OCI-LY3 (cell line): ENCODE results near the gene SARS2.

Source experiments
- H2AFZ ChIP-seq: fragments of 200-600, 300-600 bp; shearing (Covaris generic); 2 replicates; pipeline ENCODE4 v1.6.0; 2014; ENCODE audit warnings: antibody characterized with exemption, low read depth, low read length
- H3K27ac ChIP-seq: fragments of 200-600, 300-600 bp; sonication (generic); 2 replicates; pipeline ENCODE4 v1.5.1; 2014; ENCODE audit warnings: mild to moderate bottlenecking, low read length, moderate library complexity, mixed read lengths
- H3K27me3 ChIP-seq: fragments of 200-600, 300-600 bp; sonication (generic); 2 replicates; pipeline ENCODE4 v1.6.1; 2014; ENCODE audit warnings: low read depth, low read length, mixed read lengths
- H3K36me3 ChIP-seq: fragments of 200-600, 300-600 bp; sonication (generic); replicated peaks from 2 replicates; pipeline ENCODE3; 2014; ENCODE audit warnings: low read depth, low read length, mixed read lengths
- H3K4me1 ChIP-seq: fragments of 300-600, 200-600 bp; sonication (generic); 2 replicates; pipeline ENCODE4 v1.6.1; 2014; ENCODE audit warnings: low read length, mixed read lengths
- H3K4me2 ChIP-seq: fragments of 200-600, 300-600 bp; sonication (generic); 2 replicates; pipeline ENCODE4 v1.6.1; 2014; ENCODE audit warnings: low read length, mixed read lengths
- H3K4me3 ChIP-seq: fragments of 300-600, 200-600 bp; sonication (generic); 2 replicates; pipeline ENCODE4 v1.5.1; 2014; ENCODE audit warnings: antibody characterized with exemption, mild to moderate bottlenecking, low read length, moderate library complexity
- H3K79me2 ChIP-seq: fragments of 300-600, 200-600 bp; shearing (Covaris generic); 2 replicates; pipeline ENCODE4 v1.6.1; 2014; ENCODE audit warnings: mild to moderate bottlenecking, low read length, mixed read lengths
- H3K9ac ChIP-seq: fragments of 300-600, 200-600 bp; shearing (Covaris generic); 2 replicates; pipeline ENCODE4 v1.6.0; 2014; ENCODE audit warnings: mild to moderate bottlenecking, low read length, moderate library complexity
- H3K9me3 ChIP-seq: fragments of 200-600, 300-600 bp; shearing (Covaris generic); 2 replicates; pipeline ENCODE4 v1.6.1; 2014; ENCODE audit warnings: low read length, mixed read lengths; ENCODE audit not compliant: insufficient read depth
- H4K20me1 ChIP-seq: fragments of 200-600, 300-600 bp; sonication (generic); 2 replicates; pipeline ENCODE4 v1.6.1; 2016; ENCODE audit warnings: low read length, mixed read lengths; ENCODE audit not compliant: insufficient read depth
- EZH2phosphoT487 ChIP-seq: fragments of 200-600 bp; shearing (Covaris generic); IDR thresholded peaks from 2 replicates; pipeline ENCODE4 v1.6.1; 2018; ENCODE audit warnings: antibody characterized with exemption, mixed run types, low read depth
- TF ChIP-seq, protein P1 (sequence below): fragments of 200-600, 300-600 bp; sonication (generic); IDR thresholded peaks from 2 replicates; pipeline ENCODE4 v1.5.1; 2014; ENCODE audit warnings: antibody characterized with exemption, low read length, low read depth

SARS2 gene

DNA sequence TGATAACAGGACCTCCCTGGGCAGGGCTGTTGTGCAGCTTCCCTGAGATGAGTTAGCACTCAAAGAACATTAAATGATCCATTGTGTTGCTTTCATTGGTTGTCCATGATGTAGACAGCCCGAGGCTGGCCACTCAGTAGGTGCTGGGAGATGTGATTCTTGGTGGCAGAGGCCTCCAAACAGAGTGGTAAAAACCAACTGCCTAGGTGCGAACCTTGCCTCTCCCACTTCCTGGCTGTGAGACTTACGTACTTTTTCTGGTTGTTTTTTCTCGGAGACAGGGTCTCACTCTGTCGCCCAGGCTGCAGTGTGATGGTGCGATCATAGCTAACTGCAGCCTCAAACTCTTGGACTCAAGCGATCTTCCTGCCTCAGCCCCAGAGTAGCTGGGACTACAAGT, 6.2 kb downstream of the SARS2 start:
- H3K4me3 ChIP-seq, result no peak overlapping the region
- H4K20me1 ChIP-seq, result no peaks in the 10 kb centered on the region
- peaks cover 35% of the 10 kb centered on the region for H3K36me3 ChIP-seq
- TF ChIP-seq, protein P1, sequence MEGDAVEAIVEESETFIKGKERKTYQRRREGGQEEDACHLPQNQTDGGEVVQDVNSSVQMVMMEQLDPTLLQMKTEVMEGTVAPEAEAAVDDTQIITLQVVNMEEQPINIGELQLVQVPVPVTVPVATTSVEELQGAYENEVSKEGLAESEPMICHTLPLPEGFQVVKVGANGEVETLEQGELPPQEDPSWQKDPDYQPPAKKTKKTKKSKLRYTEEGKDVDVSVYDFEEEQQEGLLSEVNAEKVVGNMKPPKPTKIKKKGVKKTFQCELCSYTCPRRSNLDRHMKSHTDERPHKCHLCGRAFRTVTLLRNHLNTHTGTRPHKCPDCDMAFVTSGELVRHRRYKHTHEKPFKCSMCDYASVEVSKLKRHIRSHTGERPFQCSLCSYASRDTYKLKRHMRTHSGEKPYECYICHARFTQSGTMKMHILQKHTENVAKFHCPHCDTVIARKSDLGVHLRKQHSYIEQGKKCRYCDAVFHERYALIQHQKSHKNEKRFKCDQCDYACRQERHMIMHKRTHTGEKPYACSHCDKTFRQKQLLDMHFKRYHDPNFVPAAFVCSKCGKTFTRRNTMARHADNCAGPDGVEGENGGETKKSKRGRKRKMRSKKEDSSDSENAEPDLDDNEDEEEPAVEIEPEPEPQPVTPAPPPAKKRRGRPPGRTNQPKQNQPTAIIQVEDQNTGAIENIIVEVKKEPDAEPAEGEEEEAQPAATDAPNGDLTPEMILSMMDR, result no peak
- TF ChIP-seq EZH2phosphoT487, result no peak
- no peak overlapping the region for H3K9ac ChIP-seq
- peaks cover 18% of the 10 kb centered on the region for H3K79me2 ChIP-seq
- peaks cover 4% of the 10 kb centered on the region for H3K4me1 ChIP-seq
- no peaks in the 10 kb centered on the region for H3K27me3 ChIP-seq
- no peak overlapping the region for H2AFZ ChIP-seq
- H3K4me2 ChIP-seq, result no peak overlapping the region
- no peaks in the 10 kb centered on the region for H3K9me3 ChIP-seq
- H3K27ac ChIP-seq, result no peak overlapping the region

DNA sequence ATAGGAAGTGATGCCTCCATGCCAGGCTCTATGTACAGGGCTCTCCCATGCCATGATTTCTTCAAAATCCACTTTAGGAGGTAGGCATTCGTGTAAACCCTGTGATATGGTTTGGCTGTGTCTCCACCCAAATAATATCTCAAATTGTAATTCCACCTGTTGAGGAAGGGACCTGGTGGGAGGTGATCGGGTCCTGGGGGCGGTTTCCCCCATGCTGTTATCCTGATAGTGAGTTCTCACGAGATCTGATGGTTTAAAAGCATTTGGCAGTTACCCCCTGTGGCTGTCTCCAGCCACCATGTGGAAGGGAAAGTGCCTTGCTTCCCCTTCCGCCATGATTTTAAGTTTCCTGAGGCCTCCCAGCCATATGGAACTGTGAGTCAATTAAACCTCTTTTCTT, 8.1 kb downstream of the SARS2 start:
- no peak overlapping the region for H2AFZ ChIP-seq
- H3K4me3 ChIP-seq, result no peak overlapping the region
- peaks cover under 1% of the 10 kb centered on the region for H3K79me2 ChIP-seq
- H3K27me3 ChIP-seq, result no peaks in the 10 kb centered on the region
- no peak overlapping the region for H3K27ac ChIP-seq
- no peaks in the 10 kb centered on the region for H3K4me1 ChIP-seq
- TF ChIP-seq, protein P1, result no peak
- no peak for TF ChIP-seq EZH2phosphoT487
- peaks cover 36% of the 10 kb centered on the region for H3K36me3 ChIP-seq
- no peaks in the 10 kb centered on the region for H4K20me1 ChIP-seq
- H3K4me2 ChIP-seq, result no peak overlapping the region
- no peak overlapping the region for H3K9ac ChIP-seq
- H3K9me3 ChIP-seq, result no peaks in the 10 kb centered on the region

DNA sequence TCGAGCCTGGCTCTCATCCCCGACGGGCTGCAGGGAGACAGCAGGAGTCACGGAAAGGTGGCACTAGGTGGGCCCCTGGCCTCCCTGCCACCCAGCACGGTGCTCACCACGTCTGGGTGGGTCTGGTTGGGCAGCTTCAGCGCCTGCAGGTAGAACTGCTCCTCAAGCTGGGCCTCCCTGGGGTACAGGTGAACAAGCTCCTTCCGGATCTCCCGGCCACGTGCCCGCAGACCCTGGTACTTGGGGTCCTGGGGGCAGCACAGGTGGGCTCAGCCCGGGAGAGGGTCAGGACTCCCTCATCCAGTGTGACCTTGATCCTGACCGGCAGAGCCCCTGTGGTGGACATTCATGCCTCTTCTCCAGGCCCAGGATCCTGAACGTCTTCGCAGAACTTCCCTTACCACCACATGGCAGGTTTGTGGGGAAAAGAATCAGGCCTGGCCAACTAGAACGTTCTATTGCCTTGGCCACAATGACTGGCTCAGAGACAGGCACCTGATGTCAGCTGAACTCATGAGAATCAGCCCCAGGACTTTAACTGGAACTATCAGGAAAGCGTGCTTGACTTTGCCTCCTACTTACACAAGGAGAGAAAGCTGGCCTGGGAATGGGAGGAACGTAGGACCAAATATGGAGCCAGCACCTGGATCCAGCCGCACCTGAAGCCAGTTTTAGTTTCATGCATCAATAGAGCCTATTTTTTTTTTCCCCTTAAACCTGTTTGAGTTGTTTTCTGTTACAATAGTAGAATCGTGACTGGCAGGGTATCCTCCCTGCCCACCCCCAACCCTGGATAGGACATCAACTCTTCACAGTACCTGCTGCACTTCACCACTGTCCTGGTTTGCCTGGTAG, 8.9 kb downstream of the SARS2 start:
- H3K4me3 ChIP-seq, result no peak overlapping the region
- no peak overlapping the region for H3K9ac ChIP-seq
- TF ChIP-seq EZH2phosphoT487, result no peak
- TF ChIP-seq, protein P1, result no peak
- peaks cover 36% of the 10 kb centered on the region for H3K36me3 ChIP-seq
- no peaks in the 10 kb centered on the region for H3K9me3 ChIP-seq
- no peak overlapping the region for H3K4me2 ChIP-seq
- no peak overlapping the region for H3K27ac ChIP-seq
- no peaks in the 10 kb centered on the region for H3K27me3 ChIP-seq
- H3K79me2 ChIP-seq, result no peaks in the 10 kb centered on the region
- no peaks in the 10 kb centered on the region for H4K20me1 ChIP-seq
- no peaks in the 10 kb centered on the region for H3K4me1 ChIP-seq
- no peak overlapping the region for H2AFZ ChIP-seq

DNA sequence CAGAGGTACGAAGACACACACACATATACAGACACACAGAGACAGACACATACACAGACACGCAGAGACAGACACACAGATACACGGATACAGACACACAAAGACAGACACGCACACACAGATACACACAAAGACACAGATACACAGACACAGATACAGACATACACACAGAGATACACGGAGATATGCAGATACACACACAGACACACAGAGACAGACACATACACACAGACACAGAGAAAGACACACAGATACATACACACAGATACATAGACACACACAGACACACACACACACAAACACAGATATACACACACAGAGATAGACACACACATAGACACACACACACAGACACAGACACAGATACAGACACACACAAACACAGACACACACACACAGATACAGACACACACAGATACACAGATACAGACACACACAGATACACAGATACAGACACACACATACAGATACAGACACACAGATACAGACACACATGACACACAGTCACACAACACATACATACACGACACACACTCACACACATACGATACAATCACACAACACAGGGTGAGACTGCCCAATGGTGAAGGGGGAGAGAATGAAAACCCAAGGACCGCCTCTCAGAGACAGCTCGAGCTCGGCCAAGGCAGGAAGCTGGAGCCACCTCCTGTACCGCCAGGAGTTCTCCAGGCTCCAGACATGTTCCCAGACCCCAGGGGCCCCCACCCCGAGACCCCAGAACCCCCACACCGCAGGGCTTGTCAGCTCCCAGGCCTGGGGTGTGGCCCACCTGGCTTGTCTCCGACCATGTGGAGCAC, 9.8 kb downstream of the SARS2 start:
- Histone ChIP-seq H3K79me2 (no peaks in the 10 kb centered on the region), H3K27ac (no peak overlapping the region), H3K4me2 (no peak overlapping the region), H4K20me1 (no peaks in the 10 kb centered on the region), H2AFZ (no peak overlapping the region), H3K4me1 (no peaks in the 10 kb centered on the region), H3K9ac (no peak overlapping the region), H3K4me3 (no peak overlapping the region), H3K9me3 (no peaks in the 10 kb centered on the region), H3K36me3 (peaks cover 33% of the 10 kb centered on the region), H3K27me3 (no peaks in the 10 kb centered on the region)
- no peak for TF ChIP-seq EZH2phosphoT487
- TF ChIP-seq, protein P1, result no peak
